HG02870 (cell line): ENCODE measurements around the gene TFAP2B.

Experiments used
- ATAC-seq: cut with Tn5 transposase; IDR thresholded peaks from one replicate; pipeline ENCODE4 v1.9.1; 2021; ENCODE audit warnings: mild to moderate bottlenecking, moderate library complexity; ENCODE audit not compliant: unreplicated experiment

Gene TFAP2B

GRCh38 chr6:50846144-50846851, 27.6 kb downstream of the TFAP2B start:
- no peak for ATAC-seq

- no peak for ATAC-seq
Measured at GRCh38 chr6:50846852-50847155, 28.1 kb downstream of the TFAP2B start.

DNA sequence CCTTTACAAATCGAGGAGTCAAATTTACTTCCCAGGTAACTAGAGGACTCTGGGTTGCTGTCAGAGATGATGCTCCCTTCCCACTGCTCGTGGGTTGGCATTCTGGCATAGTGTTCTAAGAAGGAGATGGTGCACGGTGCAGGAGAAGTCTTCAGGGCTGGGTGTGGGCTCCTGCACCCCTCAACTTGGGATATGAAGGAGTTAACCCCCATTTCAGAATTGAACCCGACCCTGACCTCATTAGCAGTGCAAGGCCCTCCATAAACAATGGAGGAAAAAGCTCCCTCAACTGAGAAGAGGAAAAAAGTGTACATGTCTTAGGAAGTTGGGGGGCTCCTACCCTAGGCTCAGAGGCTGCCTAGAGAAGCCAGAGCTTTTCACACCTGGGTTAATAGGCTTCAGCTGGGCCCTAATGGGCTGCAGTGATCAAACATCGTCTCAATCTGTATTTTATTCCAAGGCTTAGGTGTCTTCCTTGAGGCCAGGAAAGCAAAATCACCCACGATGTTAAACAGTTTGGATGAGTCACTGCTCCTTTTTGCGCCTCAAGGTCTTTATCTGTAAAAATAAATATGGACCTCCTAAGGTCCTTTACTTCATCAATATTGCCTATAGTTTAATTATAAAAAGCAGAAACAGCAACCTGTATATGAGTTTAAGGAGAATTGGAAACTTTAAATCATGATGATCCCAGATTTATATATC, 29.4 kb downstream of the TFAP2B start:
- ATAC-seq: no peak

GRCh38 chr6:50848989-50849795, 30.5 kb downstream of the TFAP2B start:
- no peak for ATAC-seq

- no peak for ATAC-seq
Measured at GRCh38 chr6:50849796-50850180, 31.1 kb downstream of the TFAP2B start.

GRCh38 chr6:50850223-50851048, 31.8 kb downstream of the TFAP2B start:
- ATAC-seq: no peak

- ATAC-seq: no peak
Measured at GRCh38 chr6:50851049-50851845, 32.6 kb downstream of the TFAP2B start.

DNA sequence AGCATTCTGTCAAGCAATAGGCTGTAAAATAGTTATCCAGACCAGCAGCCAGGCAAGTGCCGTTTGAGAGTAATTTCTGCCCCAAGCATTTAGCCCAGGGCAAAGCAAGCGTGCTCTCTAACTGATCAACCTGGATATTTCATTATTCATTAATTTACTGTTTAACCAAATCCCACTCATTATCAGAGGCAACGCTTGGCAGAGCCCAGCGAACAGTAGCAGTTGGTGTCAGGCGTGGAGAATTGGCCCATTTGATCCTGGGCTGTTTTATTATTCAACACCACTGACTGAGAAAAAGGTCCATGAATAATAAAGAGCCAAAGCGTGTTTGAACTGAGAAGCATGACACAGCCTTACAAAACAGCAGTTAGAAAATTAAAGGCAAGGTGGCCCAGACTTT, 35.3 kb downstream of the TFAP2B start:
- ATAC-seq: no peak

GRCh38 chr6:50861692-50862091, 43.0 kb downstream of the TFAP2B start:
- no peak for ATAC-seq

- ATAC-seq: no peak
Measured at GRCh38 chr6:50862176-50862575, 43.5 kb downstream of the TFAP2B start.

DNA sequence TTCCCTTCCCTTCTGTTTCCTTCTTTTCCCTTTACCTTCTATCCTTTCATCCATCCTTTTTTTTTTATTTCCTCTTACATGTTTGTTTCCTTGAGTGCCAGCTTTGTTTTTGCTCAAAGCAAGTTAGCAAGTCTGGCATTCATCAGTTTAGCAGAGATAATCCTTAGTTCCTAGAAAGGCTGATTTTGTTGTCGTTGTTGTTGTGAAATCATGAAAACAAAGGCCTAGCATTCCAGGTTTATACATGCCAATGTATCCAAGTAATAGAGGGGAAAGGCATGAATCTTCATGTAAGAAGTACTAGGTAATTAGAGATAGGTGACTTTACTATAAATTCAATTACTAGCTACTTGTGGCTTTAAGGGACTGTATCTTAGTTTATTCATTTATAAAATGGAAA, 45.9 kb downstream of the TFAP2B start:
- no peak for ATAC-seq

DNA sequence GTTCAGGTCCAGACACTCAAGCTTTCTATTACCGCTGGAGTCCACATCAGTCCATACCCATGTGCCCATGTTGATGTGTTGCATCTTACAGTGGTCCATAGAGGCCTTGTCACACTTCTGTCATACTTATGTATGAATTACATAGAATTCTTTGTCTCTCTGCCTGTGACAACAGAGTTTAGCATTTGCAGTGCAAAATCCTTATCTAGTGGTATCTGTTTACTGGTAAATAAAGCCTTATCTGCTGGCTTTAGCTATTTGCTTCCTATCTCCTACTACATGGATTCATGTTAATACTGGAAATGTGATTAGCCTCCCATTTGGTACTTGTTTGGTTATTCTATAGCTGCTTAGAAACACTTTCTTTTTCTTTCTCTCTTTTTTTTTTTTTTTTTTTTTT, 49.8 kb downstream of the TFAP2B start:
- ATAC-seq: no peak

- ATAC-seq: no peak
Measured at GRCh38 chr6:50873167-50873566, 54.5 kb downstream of the TFAP2B start.

DNA sequence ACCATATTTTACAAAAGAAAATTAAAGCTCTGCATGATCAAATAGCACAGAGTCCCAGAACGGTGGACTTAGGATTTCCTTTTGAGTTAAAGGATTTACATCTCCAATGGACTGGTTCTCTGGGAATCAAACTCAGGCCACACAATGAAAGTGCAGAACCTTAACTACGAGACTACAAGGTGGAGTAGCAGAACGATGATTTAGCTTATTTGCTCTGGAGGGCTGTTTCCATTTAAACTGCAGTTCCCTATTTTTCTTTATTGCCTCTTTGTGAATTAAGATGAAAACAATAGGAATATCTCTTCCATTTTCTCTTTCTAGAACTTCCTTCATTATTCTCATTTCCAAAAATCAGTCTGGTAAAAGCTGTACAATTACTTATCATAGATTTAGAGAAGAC, 65.7 kb downstream of the TFAP2B start:
- ATAC-seq: no peak

DNA sequence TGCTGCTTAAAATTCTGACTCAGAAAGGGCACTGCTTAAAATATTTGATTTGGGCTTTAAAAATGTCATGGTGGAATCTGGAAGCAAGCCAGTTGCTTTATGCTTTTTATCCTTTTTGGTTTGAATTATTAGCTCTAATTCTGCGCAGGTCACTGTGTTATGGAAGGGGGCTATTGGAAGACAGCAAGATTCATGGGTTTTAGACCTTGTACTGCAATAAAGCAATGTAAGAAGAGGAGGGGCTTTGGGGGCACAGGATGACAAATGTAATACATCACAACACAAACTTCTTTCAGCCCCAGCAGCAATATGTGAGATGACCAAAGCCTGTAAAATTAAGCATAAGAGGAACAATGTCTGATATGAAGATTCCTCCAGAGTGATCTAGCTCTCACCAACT, 68.4 kb downstream of the TFAP2B start:
- ATAC-seq: no peak

- ATAC-seq: no peak
Measured at GRCh38 chr6:50889497-50889896, 70.8 kb downstream of the TFAP2B start.

GRCh38 chr6:50889935-50890334, 71.3 kb downstream of the TFAP2B start:
- no peak for ATAC-seq

DNA sequence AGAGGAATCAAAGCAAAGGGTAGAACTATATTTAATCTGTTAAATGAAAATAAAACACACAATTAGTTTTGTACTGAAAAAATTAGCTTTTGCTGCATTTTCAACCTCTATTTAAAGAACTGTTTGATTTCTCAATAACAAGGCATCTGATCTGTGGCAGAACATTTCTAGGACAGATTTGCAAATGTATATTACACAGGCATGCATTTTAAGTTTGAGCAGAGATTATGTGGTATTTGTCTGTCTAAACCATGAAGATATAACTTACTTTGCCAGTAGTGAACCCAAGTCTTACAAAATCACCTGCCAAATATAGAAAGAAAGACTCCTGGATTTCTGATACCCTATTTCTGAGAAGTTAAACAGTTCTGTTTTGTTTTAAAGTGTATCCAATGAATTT, 71.9 kb downstream of the TFAP2B start:
- ATAC-seq: no peak

DNA sequence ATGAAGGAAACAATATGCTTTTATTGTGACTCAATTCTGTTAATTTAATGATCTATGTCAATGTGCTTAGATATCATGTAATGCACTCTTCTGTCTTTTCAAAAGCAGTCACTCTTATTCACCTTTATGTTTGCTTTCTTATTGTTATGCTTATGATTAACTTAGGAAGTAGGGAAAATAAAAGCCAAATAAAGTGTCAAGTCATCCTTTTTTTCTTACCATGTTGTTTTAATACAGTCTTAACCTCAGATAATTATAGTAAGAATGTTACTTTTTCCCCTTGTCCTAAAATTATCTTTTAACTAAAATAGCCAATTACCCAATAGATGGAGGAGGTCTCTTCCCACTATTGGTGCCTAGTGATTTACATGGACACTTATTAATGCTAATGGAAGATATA, 72.6 kb downstream of the TFAP2B start:
- no peak for ATAC-seq
